ENCODE data around the gene RMND5A. TPM values are rescaled to one million over a fixed set of nuclear protein-coding genes. Genes with fewer than 3 reads are reported as not detected.

RMND5A gene
- polyA plus RNA-seq, 1 of the 3 experiments (the other 2 are of a cell fraction), result 4.3 TPM

DNA sequence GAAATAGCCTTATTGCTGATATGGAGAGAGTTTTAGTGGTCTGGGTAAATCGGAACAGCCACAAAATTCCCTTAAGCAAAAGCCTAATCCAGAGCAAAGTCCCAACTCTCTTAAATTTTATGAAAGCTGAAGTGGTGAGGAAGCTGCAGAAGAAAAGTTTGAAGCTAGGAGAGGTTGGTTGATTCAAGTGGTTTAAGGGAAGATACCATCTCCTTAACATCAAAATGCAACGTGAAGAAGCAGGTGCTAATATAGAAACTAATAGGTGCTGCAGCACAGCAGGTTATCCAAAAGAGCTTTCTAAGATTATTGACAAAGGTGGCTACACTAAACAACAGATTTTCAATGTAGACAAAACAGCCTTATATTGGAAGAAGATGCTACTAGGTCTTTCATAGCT lies 98.9 kb downstream of the RMND5A start:
- Histone ChIP-seq H3K4me2 (no peak overlapping the region), H3K27ac (ENCODE audit: low read depth in 2 of 2, low read length in 1 of 2) (no peak overlapping the region), H4K20me1 (ENCODE audit: insufficient read depth) (no peaks in the 10 kb centered on the region), H3K4me1 (ENCODE audit: control insufficient read depth in 1 of 2, insufficient read depth in 2 of 2, low read depth in 1 of 2, low read length in 1 of 2) (no peaks in the 10 kb centered on the region), H3K9me3 (no peaks in the 10 kb centered on the region), H3F3A (replicated peaks; ENCODE audit: insufficient read depth) (no peaks in the 10 kb centered on the region), H2AFZ (ENCODE audit: low read depth) (no peak overlapping the region), H3K9ac (no peak overlapping the region), H3K27me3 (ENCODE audit: insufficient read depth) (no peaks in the 10 kb centered on the region), H3K4me3 (ENCODE audit: low read depth in 2 of 2, low read length in 1 of 2) (no peak overlapping the region), H3K9me2 (no peaks in the 10 kb centered on the region), H3K79me2 (ENCODE audit: insufficient read depth) (no peaks in the 10 kb centered on the region), H3K36me3 (replicated peaks in 1 of 2; ENCODE audit: control insufficient read depth in 1 of 2, insufficient read depth in 2 of 2, low read length in 1 of 2) (no peaks in the 10 kb centered on the region)
- CTCF ChIA-PET, result interaction anchor here (2.3 kb wide), 1 partner anchor 11 kb away, joined by 9 read pairs; no protein-coding TSS in a partner anchor
- TF ChIP-seq PBX3 (IDR thresholded peaks at IDR 0.05), result no peak
- TF ChIP-seq NFIC (IDR thresholded peaks at IDR 0.05; ENCODE audit: borderline replicate concordance), result no peak
- TF ChIP-seq REST (IDR thresholded peaks at IDR 0.05; ENCODE audit: low read depth, low read length), result no peak
- no peak for TF ChIP-seq RAD21 (IDR thresholded peaks at IDR 0.05; ENCODE audit: low read length)
- TF ChIP-seq FOSL2 (IDR thresholded peaks at IDR 0.05; ENCODE audit: borderline replicate concordance, low read depth), result no peak
- no peak for TF ChIP-seq EZH2phosphoT487 (IDR thresholded peaks at IDR 0.05; ENCODE audit: borderline replicate concordance, low read depth)
- no peak for TF ChIP-seq RFX5 (IDR thresholded peaks at IDR 0.05; ENCODE audit: low read length)
- no peak for TF ChIP-seq RCOR1 (IDR thresholded peaks at IDR 0.05; ENCODE audit: low read length)
- no peak for TF ChIP-seq SIN3A (IDR thresholded peaks at IDR 0.05; ENCODE audit: borderline replicate concordance, low read depth, low read length)
- no peak for TF ChIP-seq FOXM1 (IDR thresholded peaks at IDR 0.05; ENCODE audit: low read depth)
- 52% methylated on average over 2 of the region's 2 CpGs for whole genome bisulfite sequencing (ENCODE audit: low lambda C conversion rate)
- POLR2A ChIA-PET, result no interaction called here
- no peak for DNase-seq

- peaks cover 10% of the 10 kb centered on the region; the same call in 1 of the 2 replicates for H3K27me3 ChIP-seq (ENCODE audit: insufficient read depth)
- no peaks in the 10 kb centered on the region for H3K79me2 ChIP-seq (ENCODE audit: insufficient read depth)
- H3K4me3 ChIP-seq (ENCODE audit: low read depth in 2 of 2, low read length in 1 of 2), result no peak overlapping the region
- H2AFZ ChIP-seq (ENCODE audit: low read depth), result no peak overlapping the region
- no peaks in the 10 kb centered on the region for H3K36me3 ChIP-seq (replicated peaks in 1 of 2; ENCODE audit: control insufficient read depth in 1 of 2, insufficient read depth in 2 of 2, low read length in 1 of 2)
- POLR2A ChIA-PET, result no interaction called here
- H3K9me2 ChIP-seq, result no peaks in the 10 kb centered on the region
- no peaks in the 10 kb centered on the region for H4K20me1 ChIP-seq (ENCODE audit: insufficient read depth)
- CTCF ChIA-PET, result interaction anchor here (1.2 kb wide), 1 partner anchor 8 kb away, joined by 3 read pairs; no protein-coding TSS in a partner anchor
- no peak overlapping the region for H3K27ac ChIP-seq (ENCODE audit: low read depth in 2 of 2, low read length in 1 of 2)
- H3K9ac ChIP-seq, result no peak overlapping the region
- 69% methylated on average over 8 of the region's 13 CpGs for WGBS (ENCODE audit: low lambda C conversion rate)
- TF ChIP-seq, protein P1, sequence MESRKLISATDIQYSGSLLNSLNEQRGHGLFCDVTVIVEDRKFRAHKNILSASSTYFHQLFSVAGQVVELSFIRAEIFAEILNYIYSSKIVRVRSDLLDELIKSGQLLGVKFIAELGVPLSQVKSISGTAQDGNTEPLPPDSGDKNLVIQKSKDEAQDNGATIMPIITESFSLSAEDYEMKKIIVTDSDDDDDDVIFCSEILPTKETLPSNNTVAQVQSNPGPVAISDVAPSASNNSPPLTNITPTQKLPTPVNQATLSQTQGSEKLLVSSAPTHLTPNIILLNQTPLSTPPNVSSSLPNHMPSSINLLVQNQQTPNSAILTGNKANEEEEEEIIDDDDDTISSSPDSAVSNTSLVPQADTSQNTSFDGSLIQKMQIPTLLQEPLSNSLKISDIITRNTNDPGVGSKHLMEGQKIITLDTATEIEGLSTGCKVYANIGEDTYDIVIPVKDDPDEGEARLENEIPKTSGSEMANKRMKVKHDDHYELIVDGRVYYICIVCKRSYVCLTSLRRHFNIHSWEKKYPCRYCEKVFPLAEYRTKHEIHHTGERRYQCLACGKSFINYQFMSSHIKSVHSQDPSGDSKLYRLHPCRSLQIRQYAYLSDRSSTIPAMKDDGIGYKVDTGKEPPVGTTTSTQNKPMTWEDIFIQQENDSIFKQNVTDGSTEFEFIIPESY (IDR thresholded peaks at IDR 0.05; ENCODE audit: borderline replicate concordance, low read depth), result no peak
- H3K9me3 ChIP-seq, result no peaks in the 10 kb centered on the region
- H3F3A ChIP-seq (replicated peaks; ENCODE audit: insufficient read depth), result no peaks in the 10 kb centered on the region
- DNase-seq, result no peak
- no peak overlapping the region for H3K4me2 ChIP-seq
- no peaks in the 10 kb centered on the region for H3K4me1 ChIP-seq (ENCODE audit: control insufficient read depth in 1 of 2, insufficient read depth in 2 of 2, low read depth in 1 of 2, low read length in 1 of 2)
Measured at GRCh38 chr2:86821306-86821705, 101.2 kb downstream of the RMND5A start.
